AG04450 (cell line): ENCODE data around the gene NUP88. TPM values are rescaled to one million over a fixed set of nuclear protein-coding genes. Genes with fewer than 3 reads are reported as not detected.

ENCODE experiments used
- CTCF ChIA-PET: fragments of 300-600, 350-600 bp; formaldehyde crosslinking; extraction: SDS; loops from one replicate; lab custom pipeline; 2022; ENCODE audit warnings: antibody characterized with exemption, inconsistent platforms; lab: Charles Lee
- POLR2A ChIA-PET: fragments of 350-600 bp; formaldehyde crosslinking; extraction: SDS; loops from one replicate; lab custom pipeline; 2021; ENCODE audit warnings: antibody characterized with exemption, inconsistent platforms; lab: Yijun Ruan, JAX
- DNase-seq: peaks from one replicate; pipeline ENCODE4 v3.0.0-alpha.2; 2011; ENCODE audit warnings: low read depth, low spot score
- H3K27ac ChIP-seq: one replicate; pipeline ENCODE4 v1.5.1; 2012; ENCODE audit warnings: low read depth, low read length, control low read depth
- H3K27me3 ChIP-seq: one replicate; pipeline ENCODE4 v1.6.0; 2012; ENCODE audit warnings: low read length; ENCODE audit not compliant: control insufficient read depth, insufficient read depth
- H3K4me3 ChIP-seq: 2 replicates; pipeline ENCODE4 v1.5.1; 2011; ENCODE audit warnings: mild to moderate bottlenecking, low read depth, low read length, control low read depth
- H3K9me3 ChIP-seq: 2 replicates; pipeline ENCODE4 v1.5.1; 2012; ENCODE audit warnings: low read length; ENCODE audit not compliant: control insufficient read depth, insufficient read depth
- polyA plus RNA-seq: library from polyadenylated mRNA; depleted of rRNA; stranded (reverse); fragments of >200 nt; gene quantifications from 2 replicates; pipeline ENCODE4 v1.2.3, GENCODE V29; 2011
- TF ChIP-seq, protein P1 (sequence below): IDR thresholded peaks from 2 replicates; pipeline ENCODE4 v1.5.1; 2011; ENCODE audit warnings: low read depth, low read length, control low read depth, inconsistent platforms

The NUP88 gene
- polyA plus RNA-seq, 1 experiment: 74.7 TPM

DNA sequence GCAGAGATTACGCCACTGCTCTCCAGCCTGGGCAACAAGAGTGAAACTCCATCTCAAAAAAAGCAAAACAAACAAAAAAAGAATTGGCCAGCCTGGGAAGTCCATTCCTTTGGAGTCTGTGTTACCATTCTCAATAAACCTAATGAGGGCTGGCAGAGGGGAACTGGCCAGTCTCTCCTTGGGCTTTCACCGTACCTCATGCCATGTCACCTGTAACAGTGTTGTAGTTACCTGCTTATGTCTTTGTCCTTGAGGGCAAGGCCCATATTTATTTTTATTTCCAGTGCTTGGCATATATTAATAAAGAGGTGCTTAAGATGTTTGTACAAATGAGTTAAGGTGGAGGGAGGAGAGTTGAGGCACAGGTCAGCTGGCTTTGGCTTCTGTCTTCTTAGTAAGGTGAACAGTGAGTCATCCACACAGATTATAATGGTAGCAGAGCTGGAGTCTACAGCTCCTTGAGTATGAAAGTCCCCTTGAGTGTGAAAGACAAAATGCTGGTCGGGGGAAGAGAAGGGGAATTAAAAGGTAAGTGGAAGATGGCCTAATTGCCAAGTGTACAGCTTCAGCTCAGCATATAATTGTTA, 11.0 kb upstream of the NUP88 start:
- DNase-seq: no peak
- H3K9me3 ChIP-seq: no peaks in the 10 kb centered on the region
- H3K27ac ChIP-seq: no peak overlapping the region
- POLR2A ChIA-PET: interaction anchor here (0.6 kb wide), 2 partner anchors 11 to 351 kb away, joined by 3 to 7 read pairs; no protein-coding TSS in a partner anchor
- TF ChIP-seq, protein P1, sequence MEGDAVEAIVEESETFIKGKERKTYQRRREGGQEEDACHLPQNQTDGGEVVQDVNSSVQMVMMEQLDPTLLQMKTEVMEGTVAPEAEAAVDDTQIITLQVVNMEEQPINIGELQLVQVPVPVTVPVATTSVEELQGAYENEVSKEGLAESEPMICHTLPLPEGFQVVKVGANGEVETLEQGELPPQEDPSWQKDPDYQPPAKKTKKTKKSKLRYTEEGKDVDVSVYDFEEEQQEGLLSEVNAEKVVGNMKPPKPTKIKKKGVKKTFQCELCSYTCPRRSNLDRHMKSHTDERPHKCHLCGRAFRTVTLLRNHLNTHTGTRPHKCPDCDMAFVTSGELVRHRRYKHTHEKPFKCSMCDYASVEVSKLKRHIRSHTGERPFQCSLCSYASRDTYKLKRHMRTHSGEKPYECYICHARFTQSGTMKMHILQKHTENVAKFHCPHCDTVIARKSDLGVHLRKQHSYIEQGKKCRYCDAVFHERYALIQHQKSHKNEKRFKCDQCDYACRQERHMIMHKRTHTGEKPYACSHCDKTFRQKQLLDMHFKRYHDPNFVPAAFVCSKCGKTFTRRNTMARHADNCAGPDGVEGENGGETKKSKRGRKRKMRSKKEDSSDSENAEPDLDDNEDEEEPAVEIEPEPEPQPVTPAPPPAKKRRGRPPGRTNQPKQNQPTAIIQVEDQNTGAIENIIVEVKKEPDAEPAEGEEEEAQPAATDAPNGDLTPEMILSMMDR: no peak
- H3K4me3 ChIP-seq: no peak overlapping the region
- CTCF ChIA-PET: interaction anchor here (2.6 kb wide), 1 partner anchor 9 kb away, joined by 19 read pairs; the partner anchor contains the start of gene C1QBP
- H3K27me3 ChIP-seq: no peaks in the 10 kb centered on the region

DNA sequence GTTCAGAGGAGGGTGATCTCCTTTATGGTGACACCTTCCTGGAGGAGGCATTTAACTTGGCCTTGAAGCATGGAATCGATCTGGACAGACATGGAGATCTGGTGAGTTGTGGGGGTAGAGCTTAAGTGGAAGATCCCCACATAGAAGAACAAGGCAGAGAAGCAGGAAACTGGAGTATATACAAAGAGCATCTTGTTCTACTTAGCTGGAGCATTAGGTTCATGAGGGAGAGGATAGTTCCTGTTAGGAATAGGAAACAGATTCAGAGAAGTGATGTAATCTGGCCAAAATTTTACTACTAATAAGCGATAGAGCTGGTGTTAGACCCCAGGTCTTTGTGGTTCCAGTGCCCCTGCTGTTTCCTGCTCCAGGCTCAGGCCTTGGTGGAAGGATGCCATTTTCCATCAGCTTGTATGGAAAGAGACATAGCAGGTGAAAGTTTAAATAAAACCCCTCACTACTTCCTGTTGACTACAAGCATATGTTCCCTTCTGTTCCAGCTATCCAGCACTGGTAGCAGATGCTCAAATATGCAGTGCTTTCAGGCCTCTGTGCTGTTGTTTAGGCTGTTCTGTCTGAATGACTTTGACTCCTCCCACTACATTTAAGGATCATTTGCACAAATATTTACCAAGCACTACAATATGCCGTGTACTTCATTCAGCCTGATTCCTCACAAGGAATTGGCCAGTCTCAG, 9.9 kb upstream of the NUP88 start:
- Histone ChIP-seq H3K4me3 (no peak overlapping the region), H3K27ac (peak overlapping the region; percentile 3), H3K9me3 (no peaks in the 10 kb centered on the region), H3K27me3 (no peaks in the 10 kb centered on the region)
- POLR2A ChIA-PET: interaction anchor here (1.2 kb wide), 1 partner anchor 10 kb away, joined by 6 read pairs; the partner anchor contains the start of gene C1QBP
- no peak for DNase-seq
- CTCF ChIA-PET: interaction anchor here (2.6 kb wide), 1 partner anchor 10 kb away, joined by 19 read pairs; the partner anchor contains the start of gene C1QBP
- TF ChIP-seq, protein P1: no peak

DNA sequence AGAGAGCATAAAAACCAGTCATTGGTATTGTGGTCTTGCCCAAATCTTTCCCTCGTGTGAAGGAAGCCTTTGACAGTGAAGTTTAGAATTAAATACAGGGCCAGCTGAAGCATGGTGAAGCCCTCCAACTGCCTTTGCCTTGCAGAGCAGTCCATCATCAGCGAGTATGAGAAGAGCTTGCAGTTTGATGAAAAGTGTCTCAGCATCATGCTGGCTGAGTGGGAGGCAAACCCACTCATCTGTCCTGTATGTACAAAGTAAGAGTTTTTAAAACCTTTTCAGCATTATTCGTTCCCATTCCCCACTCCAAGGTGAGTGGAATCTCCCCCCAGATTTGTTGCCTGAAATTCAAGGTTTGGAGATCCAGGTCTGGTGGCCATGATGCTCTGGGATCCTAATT, 6.4 kb upstream of the NUP88 start:
- Histone ChIP-seq H3K4me3 (no peak overlapping the region), H3K9me3 (no peaks in the 10 kb centered on the region), H3K27me3 (no peaks in the 10 kb centered on the region), H3K27ac (no peak overlapping the region)
- TF ChIP-seq, protein P1: no peak
- CTCF ChIA-PET: interaction anchor here (2.2 to 2.3 kb wide), 2 partner anchors 11 to 13 kb away, joined by 7 to 16 read pairs; partner anchors contain the start of gene C1QBP
- DNase-seq: no peak
- POLR2A ChIA-PET: no interaction called here

DNA sequence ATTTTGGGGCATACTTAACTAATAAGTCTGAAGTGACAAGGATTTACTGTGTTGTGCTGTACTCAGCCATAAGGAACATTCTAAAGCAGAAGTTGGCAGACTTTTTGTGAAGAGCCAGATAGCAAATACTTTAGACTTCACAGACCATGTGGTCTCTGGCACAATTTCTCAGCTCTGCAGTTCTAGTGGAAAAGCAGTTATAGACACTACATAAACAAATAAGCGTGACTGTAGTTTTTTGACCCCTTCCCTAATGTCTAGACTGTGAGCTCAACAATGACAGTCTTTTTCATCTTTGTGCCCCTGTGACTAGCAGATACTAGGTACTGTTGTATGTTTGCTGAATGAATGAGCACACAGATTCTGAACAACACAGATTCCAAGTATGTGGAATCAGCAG, 5.4 kb upstream of the NUP88 start:
- no peak overlapping the region for H3K27ac ChIP-seq
- H3K27me3 ChIP-seq: no peaks in the 10 kb centered on the region
- H3K9me3 ChIP-seq: no peaks in the 10 kb centered on the region
- no peak for DNase-seq
- TF ChIP-seq, protein P1: no peak
- POLR2A ChIA-PET: interaction anchor here (0.6 to 0.9 kb wide), 2 partner anchors 11 to 995 kb away, joined by 3 to 6 read pairs; no protein-coding TSS in a partner anchor
- no peak overlapping the region for H3K4me3 ChIP-seq
- CTCF ChIA-PET: interaction anchor here (1.0 to 3.4 kb wide), 3 partner anchors 13 to 175 kb away, joined by 3 to 31 read pairs (median 4); partner anchors contain the start of gene C1QBP
